BJ (cell line): ENCODE measurements around the gene RFTN1. TPM values are rescaled to one million over a fixed set of nuclear protein-coding genes. Genes with fewer than 3 reads are reported as not detected.
A peak's percentile ranks its signal among the peaks of the same experiment; 100 is the strongest.

Experiments
- CTCF ChIA-PET: fragments of 350-600 bp; formaldehyde crosslinking; extraction: SDS; loops from one replicate; lab custom pipeline; 2021; ENCODE audit warnings: antibody characterized with exemption, inconsistent platforms; lab: Yijun Ruan, JAX
- POLR2A ChIA-PET: fragments of 300-600 bp; sonication (Branson Sonifier 250); formaldehyde crosslinking; extraction: SDS; loops from one replicate; lab custom pipeline; 2021; ENCODE audit warnings: antibody characterized with exemption; lab: Charles Lee
- DNase-seq: peaks from one replicate; pipeline ENCODE4 v3.0.0-alpha.2; 2011; ENCODE audit warnings: low read depth
- H3K27me3 ChIP-seq: 2 replicates; pipeline ENCODE4 v1.6.0; 2011; ENCODE audit warnings: low read length; ENCODE audit not compliant: control insufficient read depth, insufficient read depth
- H3K36me3 ChIP-seq: 2 replicates; pipeline ENCODE4 v1.5.1; 2011; ENCODE audit warnings: low read length; ENCODE audit not compliant: control insufficient read depth, insufficient read depth
- H3K4me3 ChIP-seq: 2 replicates; pipeline ENCODE4 v1.5.1; 2011; ENCODE audit warnings: low read depth, mild to moderate bottlenecking, control low read depth, low read length
- CTCF ChIP-seq: IDR thresholded peaks from 2 replicates; pipeline ENCODE4 v1.5.1; 2011; ENCODE audit warnings: low read depth, mild to moderate bottlenecking, control low read depth, inconsistent platforms, low read length, moderate library complexity; ENCODE audit not compliant: insufficient read depth
- polyA plus RNA-seq: library from polyadenylated mRNA; depleted of rRNA; stranded (reverse); fragments of >200 nt; gene quantifications from 2 replicates; pipeline ENCODE4 v1.2.3, GENCODE V29; 2011

The RFTN1 gene
- polyA plus RNA-seq, 1 experiment: 49.0 TPM

GRCh38 chr3:16511681-16512434 is 1.6 kb downstream of the RFTN1 start:
- CTCF ChIA-PET: interaction anchor here (0.7 to 1.7 kb wide), 10 partner anchors 9 to 223 kb away, joined by 3 to 6 read pairs (median 3); no protein-coding TSS in a partner anchor
- no peaks in the 10 kb centered on the region; the same call in 1 of the 2 replicates for H3K36me3 ChIP-seq
- no peak for TF ChIP-seq CTCF
- POLR2A ChIA-PET: no interaction called here
- H3K4me3 ChIP-seq: peak overlapping the region; percentile 76
- no peak for DNase-seq
- H3K27me3 ChIP-seq: no peaks in the 10 kb centered on the region

- Histone ChIP-seq H3K36me3 (no peaks in the 10 kb centered on the region; the same call in 1 of the 2 replicates), H3K4me3 (no peak overlapping the region), H3K27me3 (no peaks in the 10 kb centered on the region)
- CTCF ChIA-PET: interaction anchor here (1.7 kb wide), 1 partner anchor 14 kb away, joined by 5 read pairs; no protein-coding TSS in a partner anchor
- POLR2A ChIA-PET: no interaction called here
- TF ChIP-seq CTCF: no peak
- DNase-seq: no peak
Observed at GRCh38 chr3:16510620-16511319, 2.7 kb downstream of the RFTN1 start.

GRCh38 chr3:16509721-16510619 is 3.5 kb downstream of the RFTN1 start:
- TF ChIP-seq CTCF: no peak
- ChIA-PET CTCF (interaction anchor here (0.6 to 1.3 kb wide), 2 partner anchors 23 to 245 kb away, joined by 3 read pairs; partner anchors contain the start of genes DPH3 and OXNAD1), POLR2A (no interaction called here)
- no peak for DNase-seq
- Histone ChIP-seq H3K4me3 (no peak overlapping the region), H3K27me3 (no peaks in the 10 kb centered on the region), H3K36me3 (no peaks in the 10 kb centered on the region; the same call in 1 of the 2 replicates)

GRCh38 chr3:16508591-16508995 is 4.9 kb downstream of the RFTN1 start:
- CTCF ChIA-PET: interaction anchor here (0.7 to 1.4 kb wide), 2 partner anchors 8 to 26 kb away, joined by 3 to 4 read pairs; no protein-coding TSS in a partner anchor
- no peak for DNase-seq
- no peak overlapping the region for H3K4me3 ChIP-seq
- no peak for TF ChIP-seq CTCF
- POLR2A ChIA-PET: no interaction called here
- H3K36me3 ChIP-seq: no peaks in the 10 kb centered on the region; the same call in 1 of the 2 replicates
- H3K27me3 ChIP-seq: no peaks in the 10 kb centered on the region
